ENCODE data around the gene AGPAT3. TPM values are rescaled to one million over a fixed set of nuclear protein-coding genes. Genes with fewer than 3 reads are reported as not detected.

The AGPAT3 gene
- polyA plus RNA-seq, 1 experiment = 36.1 TPM

- peaks cover 4% of the 10 kb centered on the region; the same call in 1 of the 2 replicates for H3K9me3 ChIP-seq (ENCODE audit: control insufficient read depth, insufficient read depth, low read length)
- H3K4me3 ChIP-seq (ENCODE audit: low read depth, low read length) = no peak overlapping the region
- no peak for TF ChIP-seq CTCF (IDR thresholded peaks at IDR 0.05; ENCODE audit: low read depth, low read length)
- CTCF ChIA-PET = no interaction called here
- H3K27ac ChIP-seq (ENCODE audit: low read depth, low read length) = no peak overlapping the region
- DNase-seq (ENCODE audit: low read depth, low spot score) = no peak
- no peaks in the 10 kb centered on the region for H3K27me3 ChIP-seq (ENCODE audit: control insufficient read depth, insufficient read depth, low read length)
- POLR2A ChIA-PET = no interaction called here
Measured at GRCh38 chr21:43906585-43907370, 41.8 kb downstream of the AGPAT3 start.

- Histone ChIP-seq H3K9me3 (ENCODE audit: control insufficient read depth, insufficient read depth, low read length) (peaks cover 14% of the 10 kb centered on the region), H3K27ac (ENCODE audit: low read depth, low read length) (no peak overlapping the region), H3K4me3 (ENCODE audit: low read depth, low read length) (no peak overlapping the region), H3K27me3 (ENCODE audit: control insufficient read depth, insufficient read depth, low read length) (no peaks in the 10 kb centered on the region)
- no peak for DNase-seq (ENCODE audit: low read depth, low spot score)
- ChIA-PET POLR2A (no interaction called here), CTCF (interaction anchor here (0.5 kb wide), 1 partner anchor 81 kb away, joined by 3 read pairs; no protein-coding TSS in a partner anchor)
- TF ChIP-seq CTCF (IDR thresholded peaks at IDR 0.05; ENCODE audit: low read depth, low read length) = no peak
Measured at GRCh38 chr21:43907751-43908150, 42.7 kb downstream of the AGPAT3 start.

- Histone ChIP-seq H3K27ac (ENCODE audit: low read depth, low read length) (no peak overlapping the region), H3K9me3 (ENCODE audit: control insufficient read depth, insufficient read depth, low read length) (peaks cover 17% of the 10 kb centered on the region), H3K27me3 (ENCODE audit: control insufficient read depth, insufficient read depth, low read length) (no peaks in the 10 kb centered on the region), H3K4me3 (ENCODE audit: low read depth, low read length) (no peak overlapping the region)
- no peak for TF ChIP-seq CTCF (IDR thresholded peaks at IDR 0.05; ENCODE audit: low read depth, low read length)
- ChIA-PET POLR2A (no interaction called here), CTCF (interaction anchor here (0.5 kb wide), 1 partner anchor 81 kb away, joined by 3 read pairs; no protein-coding TSS in a partner anchor)
- no peak for DNase-seq (ENCODE audit: low read depth, low spot score)
Measured at GRCh38 chr21:43908167-43908566, 43.1 kb downstream of the AGPAT3 start.

- Histone ChIP-seq H3K27ac (ENCODE audit: low read depth, low read length) (no peak overlapping the region), H3K4me3 (ENCODE audit: low read depth, low read length) (no peak overlapping the region), H3K27me3 (ENCODE audit: control insufficient read depth, insufficient read depth, low read length) (no peaks in the 10 kb centered on the region), H3K9me3 (ENCODE audit: control insufficient read depth, insufficient read depth, low read length) (peaks cover 22% of the 10 kb centered on the region)
- no peak for TF ChIP-seq CTCF (IDR thresholded peaks at IDR 0.05; ENCODE audit: low read depth, low read length)
- CTCF ChIA-PET = no interaction called here
- POLR2A ChIA-PET = no interaction called here
- no peak for DNase-seq (ENCODE audit: low read depth, low spot score)
Measured at GRCh38 chr21:43909741-43910400, 44.8 kb downstream of the AGPAT3 start.

- no peak for TF ChIP-seq CTCF (IDR thresholded peaks at IDR 0.05; ENCODE audit: low read depth, low read length)
- POLR2A ChIA-PET = no interaction called here
- H3K27me3 ChIP-seq (ENCODE audit: control insufficient read depth, insufficient read depth, low read length) = no peaks in the 10 kb centered on the region
- CTCF ChIA-PET = no interaction called here
- H3K27ac ChIP-seq (ENCODE audit: low read depth, low read length) = no peak overlapping the region
- H3K4me3 ChIP-seq (ENCODE audit: low read depth, low read length) = no peak overlapping the region
- DNase-seq (ENCODE audit: low read depth, low spot score) = no peak
- H3K9me3 ChIP-seq (ENCODE audit: control insufficient read depth, insufficient read depth, low read length) = peaks cover 22% of the 10 kb centered on the region
Measured at GRCh38 chr21:43910460-43910859, 45.4 kb downstream of the AGPAT3 start.

Data from AG04450 (cell line).